Non-pigmented ciliary epithelial cell (primary cell): ENCODE measurements around the gene LGR6.

Experiments
- DNase-seq: peaks from one replicate; pipeline ENCODE4 v3.0.0-alpha.2; 2010; ENCODE audit warnings: low read depth

LGR6 gene

DNA sequence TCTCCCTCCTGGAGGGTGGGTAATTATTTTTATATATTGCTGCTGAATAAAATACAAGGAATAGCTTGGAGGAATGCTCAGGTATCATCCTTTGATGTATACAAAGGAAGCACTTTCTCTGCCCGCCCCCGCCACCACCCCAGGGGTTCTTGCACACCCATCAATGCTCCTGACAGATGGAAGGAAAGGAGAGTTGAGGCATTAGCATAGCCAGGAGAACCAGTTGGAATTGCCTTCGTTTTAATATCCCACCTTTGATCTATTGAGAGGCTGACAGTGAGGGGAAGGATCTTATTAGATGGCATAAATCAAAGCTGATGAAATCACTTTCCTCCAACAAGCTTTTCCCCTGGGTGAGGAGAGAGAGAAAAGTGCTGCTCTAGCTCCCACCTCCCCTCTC lies 71.1 kb downstream of the LGR6 start:
- no peak for DNase-seq

DNA sequence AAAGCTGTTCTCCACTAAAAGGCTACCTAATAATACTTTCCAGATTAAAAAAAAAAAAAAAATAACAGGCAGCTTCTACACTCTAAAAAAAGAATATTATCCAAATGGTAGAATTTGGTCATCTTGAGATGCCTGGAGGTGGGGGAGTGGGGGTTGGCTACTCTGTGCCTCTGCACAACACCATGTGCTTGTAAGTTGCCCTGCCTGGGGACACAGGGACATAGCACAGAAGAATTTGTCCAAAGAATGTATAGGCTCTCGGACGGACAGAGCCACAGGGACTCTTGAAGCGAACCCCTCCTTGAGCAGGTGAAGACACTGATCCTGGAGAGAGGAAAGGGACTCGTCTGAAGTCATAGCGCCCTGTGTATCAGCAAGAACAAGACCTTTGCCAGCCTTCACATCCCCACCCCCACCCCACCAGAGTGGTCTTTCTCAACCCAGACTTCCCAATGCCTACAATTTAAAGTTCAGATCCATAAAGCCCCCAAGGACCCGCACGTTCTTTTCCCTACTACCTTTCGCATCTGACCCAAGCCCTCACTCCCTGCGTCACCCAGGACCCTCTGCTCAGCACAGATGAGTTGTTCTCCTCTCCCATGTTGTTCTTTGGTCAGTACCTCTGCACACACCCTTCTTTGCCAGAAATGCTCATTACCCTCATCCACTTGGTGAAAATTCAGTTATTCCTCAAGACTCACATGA lies 72.6 kb downstream of the LGR6 start:
- DNase-seq = no peak

DNA sequence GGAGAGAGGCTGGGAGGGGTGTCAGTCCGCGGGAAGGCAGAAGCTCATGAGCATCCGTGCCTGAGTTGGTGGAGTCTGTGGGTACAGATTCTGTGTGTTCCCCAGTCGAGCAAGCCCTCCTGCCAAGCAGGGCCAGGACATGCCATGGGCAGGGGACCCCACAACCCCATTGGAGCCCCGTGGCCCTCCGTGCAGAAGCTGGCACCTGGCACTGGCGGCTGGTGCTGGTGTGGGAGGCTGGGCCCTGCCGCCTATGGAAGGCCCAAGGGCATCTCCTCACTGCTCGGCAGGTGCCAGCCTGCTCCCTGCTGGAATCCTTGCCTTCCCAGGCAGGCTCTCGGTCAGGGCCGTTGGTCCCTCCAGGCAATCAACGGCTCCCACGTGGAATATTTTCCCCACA lies 74.4 kb downstream of the LGR6 start:
- no peak for DNase-seq

DNA sequence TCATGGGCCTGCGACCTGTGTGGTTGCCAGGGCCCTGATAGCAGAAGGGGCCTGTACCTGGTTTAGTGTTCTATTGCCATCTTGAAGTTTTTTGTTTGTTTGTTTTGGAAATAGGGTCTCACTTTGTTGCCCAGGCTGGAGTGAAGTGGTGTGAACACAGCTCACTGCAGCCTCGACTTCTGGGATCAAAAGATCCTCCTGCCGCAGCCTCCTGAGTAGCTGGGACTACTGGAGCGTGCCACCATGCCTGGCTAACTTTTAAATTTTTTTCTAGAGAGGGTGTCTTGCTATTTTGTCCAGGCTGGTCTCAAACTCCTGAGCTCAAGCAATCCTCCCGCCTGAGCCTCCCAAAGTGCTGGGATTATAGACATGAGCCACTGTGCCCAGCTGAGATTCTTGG lies 75.2 kb downstream of the LGR6 start:
- no peak for DNase-seq

DNA sequence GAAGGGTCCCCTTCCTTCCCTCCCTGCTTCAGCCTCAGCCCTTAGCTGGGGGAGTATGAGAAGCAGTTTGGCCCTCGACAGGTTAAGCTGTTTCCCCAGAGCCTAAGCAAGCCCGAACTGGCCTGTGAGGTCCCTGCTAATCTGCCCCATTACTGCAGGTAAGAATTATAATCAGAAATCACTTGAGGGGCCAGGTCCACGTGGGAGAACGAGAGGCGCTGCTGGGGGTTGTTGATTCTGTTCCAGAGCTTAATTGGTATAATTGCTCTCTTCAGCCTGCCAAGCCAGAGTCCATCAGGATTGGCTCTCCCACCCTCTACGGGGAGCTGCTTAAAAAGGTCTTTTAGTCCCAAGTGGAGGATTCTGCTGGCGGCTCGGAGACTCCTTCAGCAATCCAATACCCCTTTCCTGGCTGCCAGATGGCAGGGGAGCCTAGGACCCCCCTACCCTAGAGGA lies 77.3 kb downstream of the LGR6 start:
- no peak for DNase-seq

DNA sequence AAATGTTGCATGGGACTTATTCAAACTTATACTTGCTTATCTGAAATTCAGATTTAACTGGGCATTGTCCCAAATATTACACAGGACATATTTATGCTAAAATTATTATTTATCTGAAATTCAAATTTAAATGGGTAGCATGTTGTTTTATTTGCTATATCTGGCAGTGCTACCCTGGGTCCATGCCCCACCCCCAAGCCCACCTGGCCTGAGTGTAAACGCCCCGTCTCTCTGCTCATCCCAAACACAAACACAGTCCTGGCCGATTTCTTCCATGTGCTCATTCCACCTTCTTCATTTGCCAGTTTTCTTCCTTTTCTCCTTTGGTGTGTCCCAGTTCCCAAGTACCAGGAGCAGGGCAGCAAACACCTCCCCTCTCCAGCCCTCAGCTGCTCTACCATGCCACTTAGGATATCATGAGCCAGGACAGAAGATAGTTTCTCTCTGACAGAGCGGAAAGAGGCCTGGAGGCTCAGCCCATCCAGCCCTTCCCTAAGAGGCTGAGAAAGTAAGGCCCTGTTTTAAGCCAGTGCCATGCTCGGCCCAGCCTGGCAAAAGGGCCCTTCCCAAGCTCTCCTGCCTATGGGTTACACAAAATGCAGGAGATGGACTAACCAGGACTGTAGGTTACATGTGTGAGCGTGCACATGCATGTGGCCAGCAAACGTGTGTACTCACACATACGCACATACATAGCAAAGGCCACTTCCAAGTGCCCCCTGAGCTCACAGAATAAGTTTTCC lies 78.7 kb downstream of the LGR6 start:
- no peak for DNase-seq

DNA sequence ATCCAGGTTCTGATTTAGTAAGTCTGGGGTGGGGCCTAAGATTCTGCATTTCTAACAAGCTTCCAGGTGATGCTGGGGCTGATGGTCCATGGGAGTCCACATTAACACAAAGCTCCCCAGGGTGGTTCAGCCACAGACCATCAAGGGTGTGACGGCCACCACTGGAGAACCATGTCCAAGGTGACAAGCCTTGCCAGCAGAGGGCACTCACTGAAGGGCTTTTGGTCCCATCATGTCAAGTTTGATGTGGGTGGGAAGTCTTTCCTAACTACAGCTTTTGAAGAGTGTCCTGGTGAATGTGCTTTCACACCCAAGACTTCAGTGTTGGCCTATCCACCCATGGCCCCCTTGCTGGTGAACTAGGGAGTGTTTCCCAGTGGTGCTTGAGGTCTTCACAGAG lies 81.0 kb downstream of the LGR6 start:
- DNase-seq = no peak

DNA sequence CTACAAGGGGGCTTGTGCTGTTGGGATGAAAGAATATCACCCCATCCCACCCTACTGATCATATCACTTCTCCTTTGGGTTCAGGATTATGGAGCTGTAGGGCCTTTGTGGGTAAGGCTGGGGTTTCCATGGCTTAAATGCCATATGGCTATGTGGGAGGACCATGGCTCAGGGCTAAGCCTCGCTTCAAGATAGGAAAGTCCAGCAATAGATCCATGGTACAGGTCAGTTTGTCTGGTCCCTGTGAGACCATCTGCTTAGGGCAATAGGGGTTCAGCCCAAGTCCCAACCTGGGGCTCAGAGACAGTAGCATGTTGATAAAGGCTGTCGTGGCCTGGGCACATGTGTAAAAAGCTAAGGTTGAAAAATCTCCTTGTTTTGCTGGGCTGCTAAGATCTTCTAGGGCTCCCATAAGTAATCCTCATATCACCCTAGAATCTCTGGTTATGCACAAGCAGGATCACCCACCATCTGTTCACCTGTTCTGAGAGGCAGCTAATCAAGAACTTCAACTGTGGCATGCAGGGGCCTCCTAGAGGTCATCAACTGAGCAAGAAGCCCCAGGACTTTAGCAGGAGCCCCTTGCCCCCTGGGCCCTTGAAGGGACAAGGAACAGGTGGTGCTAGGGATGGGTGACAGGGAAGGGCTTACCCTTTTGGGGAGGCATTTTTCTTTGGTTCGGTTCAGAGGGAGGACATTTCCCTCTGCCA lies 81.6 kb downstream of the LGR6 start:
- no peak for DNase-seq

DNA sequence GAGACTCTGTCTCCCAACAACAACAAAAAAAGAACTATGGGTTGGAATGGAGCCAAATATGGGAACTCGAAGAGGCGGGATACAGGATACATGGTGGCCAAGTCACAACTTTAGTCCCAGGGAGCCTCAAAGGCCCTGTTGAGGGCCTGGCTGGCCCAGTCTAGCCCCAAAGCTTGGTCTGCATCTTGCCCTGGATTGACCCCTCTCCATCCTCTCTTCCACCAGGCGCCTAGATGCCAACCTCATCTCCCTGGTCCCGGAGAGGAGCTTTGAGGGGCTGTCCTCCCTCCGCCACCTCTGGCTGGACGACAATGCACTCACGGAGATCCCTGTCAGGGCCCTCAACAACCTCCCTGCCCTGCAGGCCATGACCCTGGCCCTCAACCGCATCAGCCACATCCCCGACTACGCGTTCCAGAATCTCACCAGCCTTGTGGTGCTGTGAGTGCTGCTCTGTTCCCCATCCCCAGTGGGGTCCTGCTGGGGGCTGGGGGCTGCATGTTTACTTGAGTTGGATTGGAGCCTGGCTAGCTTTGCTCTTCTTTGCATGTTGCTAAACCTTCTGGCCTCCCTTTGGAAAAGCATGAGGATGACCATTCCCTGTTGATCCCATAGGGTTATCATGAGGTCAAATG lies 82.6 kb downstream of the LGR6 start:
- no peak for DNase-seq

DNA sequence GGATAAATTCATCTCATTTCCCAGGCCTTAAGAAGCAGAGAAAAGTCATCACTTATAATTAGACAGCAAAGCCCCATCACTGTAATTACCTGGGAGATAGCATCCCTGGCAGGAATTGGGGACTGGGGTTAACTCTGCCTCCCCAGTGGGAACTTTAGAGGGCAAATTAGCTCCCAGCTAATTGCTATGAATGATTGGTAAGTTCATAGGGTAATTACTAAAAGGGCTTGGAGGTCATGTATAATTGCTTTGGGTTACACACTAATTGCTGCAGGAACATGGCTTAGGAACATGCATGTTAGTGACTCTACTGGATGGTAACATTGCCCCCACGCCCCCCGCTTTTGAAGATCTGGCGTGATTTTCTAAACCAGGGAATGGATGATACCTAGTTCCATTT lies 83.3 kb downstream of the LGR6 start:
- DNase-seq = no peak

DNA sequence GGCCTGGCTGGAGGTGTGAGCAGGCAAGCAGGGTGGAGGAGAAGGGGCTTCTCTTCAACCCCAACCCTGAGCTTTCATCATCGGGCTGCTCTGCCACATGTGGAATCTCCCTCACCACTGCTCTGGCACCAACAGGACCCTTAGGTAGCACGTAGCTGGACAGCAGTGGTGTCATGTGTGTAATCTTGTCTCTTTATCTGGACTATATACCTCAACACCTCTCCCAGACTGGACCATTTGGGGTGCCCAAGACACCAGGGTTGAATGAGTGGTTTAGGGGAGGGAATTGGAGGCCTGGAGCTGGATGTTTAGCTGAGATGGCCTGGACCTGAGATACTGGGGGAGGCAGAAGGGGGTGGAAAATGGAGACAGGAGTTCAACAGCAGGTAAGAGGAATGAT lies 85.2 kb downstream of the LGR6 start:
- no peak for DNase-seq

DNA sequence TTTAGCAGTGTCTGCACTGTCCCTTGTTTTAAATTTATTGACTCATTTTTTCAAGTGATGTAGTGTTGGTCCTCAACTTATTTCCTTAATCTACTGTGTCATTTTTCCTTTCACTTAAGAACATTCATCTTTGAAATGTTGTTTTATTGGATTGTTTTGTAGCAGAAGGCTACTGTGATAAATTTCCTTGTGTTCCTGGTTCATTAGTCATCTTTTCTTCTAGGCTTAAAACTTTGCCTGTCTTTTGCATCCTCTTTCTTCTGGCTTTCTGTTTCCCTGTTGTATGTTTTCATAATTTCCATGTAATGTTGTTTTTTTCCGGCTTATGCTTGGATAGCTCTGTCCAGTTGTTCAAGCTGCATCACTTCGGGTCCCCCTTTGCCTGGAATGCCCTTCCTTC lies 86.2 kb downstream of the LGR6 start:
- DNase-seq = no peak

DNA sequence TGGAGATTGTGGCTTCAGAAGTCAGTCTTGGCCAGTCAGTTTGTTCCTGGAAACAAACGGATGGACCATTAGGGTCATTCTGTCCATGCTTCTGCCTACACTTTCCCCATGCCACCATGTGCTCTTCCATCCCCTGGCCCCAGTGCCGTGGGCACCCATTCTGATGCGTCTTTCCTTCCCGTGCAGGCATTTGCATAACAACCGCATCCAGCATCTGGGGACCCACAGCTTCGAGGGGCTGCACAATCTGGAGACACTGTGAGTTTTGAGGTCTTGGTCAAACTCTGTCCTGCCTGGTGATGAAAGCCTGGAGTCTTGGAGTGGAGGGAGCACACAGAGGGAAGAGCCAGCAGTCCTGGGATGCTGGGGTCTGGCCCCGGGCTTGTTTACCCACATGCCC lies 87.0 kb downstream of the LGR6 start:
- DNase-seq = no peak

DNA sequence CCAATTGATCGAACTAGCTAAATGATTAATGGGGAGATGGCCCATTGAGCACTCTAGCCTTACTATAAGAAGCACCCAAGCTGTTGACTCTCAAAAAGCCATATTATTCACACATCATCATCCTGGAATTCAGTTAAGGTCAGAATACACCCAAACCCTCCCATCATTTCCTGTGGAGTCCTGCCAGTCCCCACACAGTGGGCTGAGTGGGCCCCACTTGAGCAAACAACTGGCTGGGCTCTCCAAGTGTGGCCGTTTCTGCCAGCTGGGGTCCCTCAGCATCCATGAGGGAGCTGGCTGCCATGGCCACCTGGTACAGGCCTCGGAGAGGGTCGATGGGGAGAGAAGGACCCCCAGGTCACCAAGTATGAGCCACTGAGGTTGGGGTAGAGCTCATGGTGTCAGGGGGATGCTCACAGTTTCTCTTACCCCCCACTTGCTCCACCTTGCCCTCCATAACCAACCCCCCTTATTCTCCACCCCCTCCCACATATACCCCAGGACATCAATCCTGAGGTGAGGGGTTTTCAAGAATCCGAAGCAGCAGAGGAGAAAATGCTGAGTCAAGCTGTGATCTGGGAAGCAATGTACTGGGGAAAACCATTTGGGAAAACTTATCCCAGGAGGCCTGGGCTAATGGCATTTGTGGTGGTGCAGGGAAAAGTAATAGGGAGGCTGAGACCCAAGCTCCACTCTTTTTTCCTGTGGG lies 87.9 kb downstream of the LGR6 start:
- no peak for DNase-seq

DNA sequence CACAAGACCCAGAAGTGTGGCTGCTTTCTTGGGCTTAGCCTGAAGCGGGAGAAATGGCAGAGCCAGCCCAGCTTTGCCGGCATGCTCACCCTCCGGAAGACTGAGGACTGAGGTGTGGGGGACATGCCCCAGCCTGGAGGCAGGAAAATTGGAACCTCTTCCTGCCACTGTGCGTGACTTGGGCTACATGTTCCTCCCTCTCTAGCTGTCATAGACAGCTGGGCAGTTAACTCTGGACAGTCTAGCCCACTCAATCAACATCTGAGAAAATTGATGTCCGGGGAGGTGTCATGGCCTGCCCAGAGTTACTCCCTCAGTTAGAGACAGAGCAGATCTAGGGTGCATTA lies 88.4 kb downstream of the LGR6 start:
- DNase-seq = no peak

DNA sequence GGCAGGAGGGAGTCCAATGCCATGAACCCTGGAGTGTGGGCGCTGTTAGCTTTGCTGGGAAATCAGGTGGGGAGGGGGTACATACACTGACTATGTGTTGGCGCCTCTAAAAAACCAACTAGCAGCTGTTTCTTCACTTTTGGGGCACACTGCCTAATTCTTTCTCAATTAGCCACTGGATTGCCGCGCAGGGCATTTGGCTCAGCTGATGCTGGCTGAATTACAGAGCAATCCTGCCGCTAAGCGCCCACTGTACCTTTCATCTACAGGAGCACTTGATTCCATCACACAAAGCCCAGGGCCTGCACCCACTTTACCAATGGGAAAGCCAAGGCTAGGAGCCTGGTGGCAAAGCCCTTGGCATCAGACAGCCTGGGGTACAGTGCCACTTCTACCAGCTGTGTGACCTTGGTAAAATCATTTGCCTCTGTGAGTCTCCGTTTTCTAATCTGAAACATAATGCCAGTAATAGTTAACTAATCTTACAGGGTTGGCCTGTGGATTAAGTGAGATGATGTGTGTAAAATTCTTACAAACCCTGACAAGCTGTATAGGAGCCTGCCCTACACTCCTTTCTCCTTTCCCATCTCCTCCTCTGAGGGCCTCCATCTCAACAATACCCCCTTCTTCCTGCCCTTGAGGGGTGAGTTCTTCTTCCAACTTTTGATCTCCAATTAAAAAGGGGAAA lies 89.1 kb downstream of the LGR6 start:
- DNase-seq = no peak

DNA sequence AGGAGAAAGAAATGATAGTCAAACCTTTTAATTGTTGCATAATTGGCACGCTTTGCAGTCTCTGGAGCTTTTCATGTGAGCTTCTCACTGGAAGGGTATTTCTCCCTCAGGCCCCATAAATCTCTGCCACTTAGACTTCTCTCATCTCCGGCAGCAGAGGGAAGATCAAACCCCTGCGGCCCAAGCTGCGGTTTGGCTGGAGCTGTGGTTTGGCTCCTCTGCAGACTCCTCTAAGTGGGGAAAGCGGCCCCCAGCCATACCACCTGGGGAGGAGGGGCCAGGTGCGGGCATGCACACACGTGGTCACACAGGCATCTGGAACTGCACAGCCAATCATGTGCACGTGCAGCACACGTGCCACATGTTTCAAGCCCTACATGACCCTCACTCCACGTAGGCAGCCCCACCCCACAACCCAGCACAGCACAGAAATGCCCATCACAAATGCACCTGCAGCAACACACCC lies 89.8 kb downstream of the LGR6 start:
- no peak for DNase-seq

DNA sequence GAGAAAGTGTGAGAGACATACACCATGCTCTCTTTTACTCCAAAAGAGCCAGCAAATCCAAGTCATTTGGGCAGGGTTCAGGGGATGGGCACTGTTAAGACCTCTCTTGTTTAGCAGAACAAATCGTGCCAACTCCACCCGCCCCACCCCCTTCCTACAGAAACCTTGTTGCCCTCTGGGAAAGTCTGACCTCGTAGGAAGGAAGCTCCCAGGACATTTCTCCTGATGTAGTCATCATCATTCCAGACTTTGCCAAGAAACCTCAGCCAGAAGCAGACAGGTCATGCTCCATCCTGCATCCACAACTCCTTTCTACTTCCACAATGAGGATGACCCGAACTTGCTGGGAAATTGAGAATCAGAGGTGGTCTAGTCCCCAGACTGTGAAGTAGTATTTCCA lies 90.4 kb downstream of the LGR6 start:
- DNase-seq = no peak

DNA sequence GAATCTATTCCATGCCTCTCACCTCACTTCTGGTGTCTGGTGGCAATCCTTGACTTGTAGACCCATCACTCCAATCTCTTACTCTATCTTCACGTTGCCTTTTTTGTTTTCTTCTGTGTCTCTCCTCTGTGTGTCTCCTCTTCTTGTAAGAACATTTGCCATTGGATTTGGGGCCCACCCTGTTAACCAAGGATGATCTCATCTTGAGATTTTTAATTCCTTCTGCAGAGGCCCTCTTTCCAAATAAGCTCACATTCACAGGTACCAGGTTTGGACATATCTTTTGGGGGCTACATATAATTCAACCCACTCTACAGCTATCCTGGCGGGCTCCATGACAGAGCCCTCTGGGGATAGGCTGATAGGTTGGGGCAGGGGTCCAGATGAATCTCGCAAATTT lies 92.3 kb downstream of the LGR6 start:
- DNase-seq = no peak

DNA sequence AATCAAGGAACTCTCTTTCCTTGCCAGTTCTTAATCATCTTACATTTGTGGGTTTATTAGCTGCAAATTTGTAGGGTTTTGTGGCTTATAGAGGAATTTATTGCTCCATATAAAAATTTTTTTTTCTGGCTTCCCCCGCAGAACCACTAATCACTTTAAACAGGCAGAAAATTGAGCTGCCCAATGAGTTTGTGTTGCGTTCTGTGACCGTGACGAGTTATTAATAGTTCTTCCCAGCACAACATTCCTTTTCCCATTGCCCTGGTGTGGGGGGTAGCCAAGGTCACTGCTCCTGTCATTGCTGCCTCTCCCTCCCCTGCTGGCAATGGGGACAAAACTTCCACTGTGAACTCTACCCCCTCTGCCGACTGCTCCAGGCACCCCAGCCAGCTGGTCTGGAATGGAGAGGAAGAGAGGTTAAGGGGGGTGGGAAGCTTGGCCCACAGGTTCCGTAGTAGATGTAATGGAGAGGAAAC lies 93.1 kb downstream of the LGR6 start:
- DNase-seq = no peak

DNA sequence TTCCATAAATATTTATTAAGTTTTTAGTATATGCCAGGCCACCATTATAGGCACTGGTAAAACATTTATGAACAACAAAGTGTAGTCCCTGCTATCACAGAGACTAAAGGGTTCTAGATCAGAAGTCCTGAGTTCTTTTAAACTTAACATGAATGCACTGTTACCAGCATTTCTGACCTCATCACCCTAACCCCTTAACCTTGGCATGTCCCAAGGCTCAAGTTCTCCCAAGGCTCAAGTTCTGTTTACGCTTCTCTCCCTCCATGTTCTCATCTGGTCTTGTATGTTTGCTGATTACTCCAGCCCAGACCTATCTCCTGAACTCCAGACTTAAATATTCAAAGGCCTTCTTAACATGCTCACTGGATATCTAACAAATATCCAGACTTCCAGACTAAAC lies 93.6 kb downstream of the LGR6 start:
- DNase-seq = no peak
